ENCODE data around the gene VAMP3.
"Not testable (repeated sequence)": the region's sequence is repeated elsewhere in the genome, so short reads cannot be mapped to it uniquely, and the experiment has no call there.

VAMP3 gene

GRCh38 chr1:7781923-7782495 is 10.9 kb downstream of the VAMP3 start:
- no peak overlapping the region for H3K27ac Mint-ChIP-seq
- no peak for ATAC-seq
- no peak overlapping the region for H3K4me3 Mint-ChIP-seq
- no peaks in the 10 kb centered on the region for H3K27me3 Mint-ChIP-seq
- H3K36me3 Mint-ChIP-seq (ENCODE audit: low read depth) = peaks cover 15% of the 10 kb centered on the region
- DNase-seq = peak; percentile 26
- H3K9me3 Mint-ChIP-seq = no peaks in the 10 kb centered on the region
- peaks cover 26% of the 10 kb centered on the region for H3K4me1 Mint-ChIP-seq

DNA sequence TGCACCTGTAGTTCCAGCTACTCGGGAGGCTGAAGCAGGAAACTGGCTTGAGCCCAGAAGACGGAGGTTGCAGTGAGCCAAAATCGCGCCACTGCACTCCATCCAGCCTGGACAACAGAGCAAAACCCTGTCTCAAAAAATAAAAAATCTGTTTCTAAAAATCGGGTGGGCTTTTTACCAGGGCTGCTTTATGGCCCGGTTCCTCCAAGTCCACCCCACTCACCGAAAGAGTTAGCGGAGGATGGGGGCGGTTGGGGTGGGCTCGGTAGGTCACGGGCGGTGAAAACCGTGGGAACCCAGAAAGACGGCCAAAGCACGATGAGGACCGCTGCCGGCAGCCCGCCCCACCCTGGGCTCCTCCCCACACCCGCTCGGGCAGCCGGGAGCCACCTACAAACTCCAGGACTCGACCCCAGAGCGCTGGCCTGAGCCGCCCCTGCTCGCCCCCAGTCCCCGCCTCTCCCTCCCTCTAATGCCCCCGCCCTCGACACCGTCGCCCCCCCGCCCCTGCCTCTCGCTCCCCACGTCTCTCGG is 12.1 kb downstream of the VAMP3 start:
- DNase-seq (peak; percentile 54), ATAC-seq (no peak)
- H3K4me3 Mint-ChIP-seq = peak overlapping the region; percentile 66
- peaks cover 26% of the 10 kb centered on the region for H3K4me1 Mint-ChIP-seq
- H3K9me3 Mint-ChIP-seq = no peaks in the 10 kb centered on the region
- H3K36me3 Mint-ChIP-seq (ENCODE audit: low read depth) = peaks cover 17% of the 10 kb centered on the region
- no peaks in the 10 kb centered on the region for H3K27me3 Mint-ChIP-seq
- no peak overlapping the region for H3K27ac Mint-ChIP-seq

DNA sequence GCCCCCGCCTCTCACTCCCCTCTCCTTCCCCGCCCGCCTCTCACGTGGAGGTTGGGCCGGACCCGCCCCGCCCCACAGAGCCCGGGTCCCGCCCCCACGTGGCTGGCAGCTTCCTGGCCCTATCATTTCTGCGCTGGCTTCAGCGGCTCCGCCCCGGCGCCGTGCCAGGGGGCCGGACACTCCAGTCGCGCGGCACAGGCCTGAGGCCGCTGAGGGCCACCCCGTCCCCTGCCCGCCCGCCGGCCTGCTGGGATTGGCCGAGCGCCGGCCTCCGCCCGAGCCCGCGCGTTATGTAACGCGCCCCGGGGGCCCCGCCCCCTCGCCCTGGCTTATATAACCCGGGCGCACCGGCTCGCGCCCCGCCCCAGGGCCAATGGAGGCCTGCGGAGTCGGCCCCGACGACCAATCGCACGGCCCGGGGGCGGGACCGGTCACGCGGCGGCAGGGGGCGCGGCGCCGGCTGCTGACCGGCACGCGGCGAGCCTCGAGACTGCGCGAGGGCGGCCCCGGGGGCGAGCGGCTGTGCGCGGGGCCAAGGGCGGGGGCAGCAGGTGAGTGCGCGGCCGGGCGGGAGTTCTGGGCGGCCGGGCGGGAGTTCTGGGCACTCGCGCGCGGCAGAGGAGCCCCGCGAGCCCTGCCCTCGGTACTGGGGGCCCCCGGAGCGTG is 12.9 kb downstream of the VAMP3 start, which contains the start of gene PER3:
Gene PER3 (plus strand): TSS at position 466 of the 666 bp plus-strand sequence. CDS start 587 bp downstream, outside the sequence.
- DNase-seq (peak; percentile 89), ATAC-seq (peak; percentile 94)
- no peak within 1 kb of the TSS for H3K27ac Mint-ChIP-seq
- H3K36me3 Mint-ChIP-seq (ENCODE audit: low read depth) = peaks cover 16% of the 10 kb centered on the region
- H3K9me3 Mint-ChIP-seq = no peaks in the 10 kb centered on the region
- peak within 1 kb of the TSS; percentile 66 for H3K4me3 Mint-ChIP-seq
- H3K27me3 Mint-ChIP-seq = no peaks in the 10 kb centered on the region
- H3K4me1 Mint-ChIP-seq = peaks cover 26% of the 10 kb centered on the region

DNA sequence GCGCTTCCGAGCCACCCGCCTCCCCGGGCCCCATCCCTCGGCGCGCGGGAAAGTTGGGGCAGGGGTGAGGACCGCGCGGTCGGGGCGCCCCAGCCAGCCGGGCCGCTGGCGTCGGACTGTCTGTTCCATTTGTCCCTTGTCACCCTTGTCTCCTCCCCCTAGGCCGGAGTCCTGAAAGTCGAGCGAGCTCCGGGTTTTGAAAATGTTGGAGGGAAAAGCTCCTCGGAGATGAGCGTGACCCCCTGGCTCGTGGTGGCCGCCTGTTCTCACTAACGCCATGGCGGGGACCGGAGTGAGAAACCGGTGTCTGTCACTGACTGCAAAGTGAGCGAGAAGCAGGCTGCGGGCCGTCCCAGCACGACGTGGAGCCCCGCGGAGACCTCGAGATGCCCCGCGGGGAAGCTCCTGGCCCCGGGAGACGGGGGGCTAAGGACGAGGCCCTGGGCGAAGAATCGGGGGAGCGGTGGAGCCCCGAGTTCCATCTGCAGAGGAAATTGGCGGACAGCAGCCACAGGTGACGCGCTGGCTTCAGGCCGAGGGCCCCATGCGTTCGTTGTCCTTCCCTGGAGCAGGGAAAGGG is 13.5 kb downstream of the VAMP3 start:
- no peak for DNase-seq
- H3K27ac Mint-ChIP-seq = no peak overlapping the region
- H3K4me3 Mint-ChIP-seq = peak overlapping the region; percentile 19
- H3K36me3 Mint-ChIP-seq (ENCODE audit: low read depth) = peaks cover 22% of the 10 kb centered on the region
- no peak for ATAC-seq
- peaks cover 4% of the 10 kb centered on the region for H3K9me3 Mint-ChIP-seq
- no peaks in the 10 kb centered on the region for H3K27me3 Mint-ChIP-seq
- H3K4me1 Mint-ChIP-seq = peaks cover 26% of the 10 kb centered on the region

DNA sequence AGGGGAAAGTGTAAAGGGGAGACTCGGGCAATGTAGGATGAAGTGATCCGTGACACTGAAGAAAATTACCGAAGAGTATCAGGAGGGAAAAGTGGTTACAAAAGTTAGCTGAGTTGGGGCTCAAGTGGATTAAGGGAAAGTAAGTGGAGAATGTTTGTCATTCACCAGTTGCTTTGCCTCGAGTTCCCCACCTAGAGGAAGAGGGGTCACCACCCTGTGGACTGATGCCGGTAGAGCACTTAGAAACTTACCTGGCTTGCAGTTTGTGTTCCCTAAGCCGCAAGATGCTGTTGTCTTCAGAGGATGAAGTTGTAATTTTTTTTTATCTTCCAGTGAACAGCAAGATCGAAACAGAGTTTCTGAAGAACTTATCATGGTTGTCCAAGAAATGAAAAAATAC is 14.0 kb downstream of the VAMP3 start:
- Mint-ChIP-seq H3K27me3 (no peaks in the 10 kb centered on the region), H3K4me1 (peaks cover 26% of the 10 kb centered on the region), H3K9me3 (peaks cover 8% of the 10 kb centered on the region), H3K27ac (no peak overlapping the region), H3K36me3 (ENCODE audit: low read depth) (peaks cover 27% of the 10 kb centered on the region), H3K4me3 (peak overlapping the region; percentile 19)
- no peak for ATAC-seq
- no peak for DNase-seq

GRCh38 chr1:7786795-7787194 is 15.7 kb downstream of the VAMP3 start:
- H3K9me3 Mint-ChIP-seq = peaks cover 17% of the 10 kb centered on the region
- H3K4me1 Mint-ChIP-seq = peaks cover 20% of the 10 kb centered on the region
- H3K4me3 Mint-ChIP-seq = no peak overlapping the region
- ATAC-seq = no peak
- H3K27ac Mint-ChIP-seq = no peak overlapping the region
- no peaks in the 10 kb centered on the region for H3K27me3 Mint-ChIP-seq
- peaks cover 36% of the 10 kb centered on the region for H3K36me3 Mint-ChIP-seq (ENCODE audit: low read depth)
- no peak for DNase-seq

- H3K4me3 Mint-ChIP-seq = no peak overlapping the region
- H3K4me1 Mint-ChIP-seq = peaks cover 7% of the 10 kb centered on the region
- H3K27ac Mint-ChIP-seq = no peak overlapping the region
- peaks cover 41% of the 10 kb centered on the region for H3K36me3 Mint-ChIP-seq (ENCODE audit: low read depth)
- no peak for DNase-seq
- H3K27me3 Mint-ChIP-seq = no peaks in the 10 kb centered on the region
- no peak for ATAC-seq
- peaks cover 19% of the 10 kb centered on the region for H3K9me3 Mint-ChIP-seq
These were observed 18.7 kb downstream of the VAMP3 start for GRCh38 chr1:7789828-7790227.

DNA sequence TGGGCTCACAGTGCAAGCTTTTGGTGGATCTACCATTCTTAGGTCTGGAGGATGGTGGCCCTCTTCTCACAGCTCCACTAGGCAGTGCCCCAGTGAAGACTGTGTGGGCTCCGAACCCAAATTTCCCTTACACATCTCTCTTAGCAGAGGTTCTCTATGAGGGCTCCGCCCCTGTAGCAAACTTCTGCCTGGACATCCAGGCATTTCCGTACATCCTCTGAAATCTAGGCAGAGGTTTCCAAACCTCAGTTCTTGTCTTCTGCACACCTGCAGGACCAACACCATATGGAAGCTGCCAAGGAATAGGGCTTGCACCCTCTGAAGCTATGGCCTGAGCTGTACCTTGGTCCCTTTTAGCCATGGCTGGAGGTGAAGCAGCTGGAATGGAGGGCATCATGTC is 19.9 kb downstream of the VAMP3 start:
- Mint-ChIP-seq H3K36me3 (ENCODE audit: low read depth) (peaks cover 38% of the 10 kb centered on the region), H3K9me3 (peaks cover 19% of the 10 kb centered on the region)
- not testable (repeated sequence) for H3K27me3 Mint-ChIP-seq, H3K4me3 Mint-ChIP-seq, H3K4me1 Mint-ChIP-seq, ATAC-seq, DNase-seq, H3K27ac Mint-ChIP-seq

DNA sequence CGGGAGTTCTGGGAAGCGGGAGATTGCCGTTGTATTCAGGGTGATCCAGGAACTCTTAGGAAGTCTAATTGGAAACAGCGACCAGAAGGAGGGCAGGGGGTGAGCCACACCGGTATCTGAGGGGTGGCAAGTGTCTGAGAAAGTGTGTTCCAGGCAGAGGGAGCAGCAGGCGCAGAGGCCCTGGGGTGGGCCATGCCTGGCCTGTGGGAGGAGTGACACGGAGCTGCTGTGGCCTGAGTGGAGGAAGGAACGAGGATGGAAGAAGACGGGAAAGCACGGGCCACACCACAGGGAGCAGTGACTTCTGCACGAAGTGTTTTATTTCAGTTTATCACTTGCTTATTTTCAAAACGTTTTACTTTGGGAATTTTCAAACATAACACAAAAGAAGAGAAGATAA is 24.3 kb downstream of the VAMP3 start:
- Mint-ChIP-seq H3K36me3 (ENCODE audit: low read depth) (peaks cover 18% of the 10 kb centered on the region), H3K9me3 (peaks cover 9% of the 10 kb centered on the region), H3K27me3 (no peaks in the 10 kb centered on the region), H3K27ac (no peak overlapping the region), H3K4me3 (no peak overlapping the region), H3K4me1 (no peaks in the 10 kb centered on the region)
- no peak for DNase-seq
- ATAC-seq = no peak

DNA sequence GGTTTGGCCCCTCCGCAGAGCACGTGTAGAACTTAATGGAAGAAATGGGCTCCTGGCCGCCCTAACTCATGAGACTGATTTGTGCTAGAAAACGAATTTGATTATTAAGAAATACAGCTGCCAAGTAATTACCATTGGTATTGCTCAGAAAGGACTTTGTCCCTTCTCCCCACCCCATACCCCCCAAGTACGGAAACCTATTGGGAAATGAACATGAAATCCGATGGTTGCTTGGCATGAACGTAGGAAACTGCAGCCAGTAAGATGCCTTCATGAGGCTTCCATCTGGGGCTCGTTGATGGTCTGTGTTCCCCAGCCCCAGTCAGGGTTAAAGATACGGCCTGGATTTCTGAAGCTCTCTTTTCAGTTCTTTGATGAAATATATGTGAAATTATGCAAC is 34.4 kb downstream of the VAMP3 start:
- no peaks in the 10 kb centered on the region for H3K27me3 Mint-ChIP-seq
- no peak for ATAC-seq
- no peak overlapping the region for H3K27ac Mint-ChIP-seq
- peaks cover 10% of the 10 kb centered on the region for H3K36me3 Mint-ChIP-seq (ENCODE audit: low read depth)
- no peak for DNase-seq
- peaks cover 1% of the 10 kb centered on the region for H3K4me1 Mint-ChIP-seq
- H3K4me3 Mint-ChIP-seq = no peak overlapping the region
- H3K9me3 Mint-ChIP-seq = no peaks in the 10 kb centered on the region

DNA sequence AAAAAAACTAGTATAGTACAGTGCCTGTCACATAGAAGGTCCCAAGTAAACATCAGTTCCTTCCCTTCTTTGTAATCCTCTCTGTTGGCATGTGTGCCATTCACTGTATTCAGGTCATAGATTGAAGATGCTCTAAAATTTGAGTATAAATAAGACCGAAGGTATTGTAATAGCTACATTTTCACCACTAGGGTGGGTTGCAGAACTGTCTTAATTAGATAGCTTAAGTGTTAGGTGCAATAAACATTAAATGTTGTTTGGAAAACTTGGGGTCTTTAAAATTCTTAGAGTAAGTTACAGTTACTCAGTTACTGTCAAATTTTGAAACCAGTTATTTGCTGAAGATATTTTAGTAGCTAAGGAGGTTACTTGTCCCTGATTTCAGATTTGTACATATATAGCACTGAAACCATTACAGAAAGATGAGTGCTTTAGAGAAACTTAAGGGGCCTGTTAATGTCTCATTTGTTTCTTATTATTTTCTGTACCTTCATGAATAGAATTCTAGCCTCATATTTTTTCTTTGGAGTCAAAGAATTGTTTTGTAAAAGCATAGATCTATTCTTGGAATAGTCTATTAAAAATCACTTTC is 37.3 kb downstream of the VAMP3 start:
- ATAC-seq (peak; percentile 49), DNase-seq (no peak)
- no peak overlapping the region for H3K27ac Mint-ChIP-seq
- H3K9me3 Mint-ChIP-seq = peaks cover 6% of the 10 kb centered on the region
- peaks cover 1% of the 10 kb centered on the region for H3K4me1 Mint-ChIP-seq
- H3K27me3 Mint-ChIP-seq = no peaks in the 10 kb centered on the region
- H3K4me3 Mint-ChIP-seq = no peak overlapping the region
- H3K36me3 Mint-ChIP-seq (ENCODE audit: low read depth) = peaks cover 15% of the 10 kb centered on the region

GRCh38 chr1:7809742-7810141 is 38.6 kb downstream of the VAMP3 start:
- Mint-ChIP-seq H3K27me3 (no peaks in the 10 kb centered on the region), H3K9me3 (peaks cover 16% of the 10 kb centered on the region), H3K36me3 (ENCODE audit: low read depth) (peaks cover 23% of the 10 kb centered on the region), H3K4me1 (peaks cover 1% of the 10 kb centered on the region), H3K27ac (no peak overlapping the region), H3K4me3 (no peak overlapping the region)
- ATAC-seq = no peak
- DNase-seq = no peak

DNA sequence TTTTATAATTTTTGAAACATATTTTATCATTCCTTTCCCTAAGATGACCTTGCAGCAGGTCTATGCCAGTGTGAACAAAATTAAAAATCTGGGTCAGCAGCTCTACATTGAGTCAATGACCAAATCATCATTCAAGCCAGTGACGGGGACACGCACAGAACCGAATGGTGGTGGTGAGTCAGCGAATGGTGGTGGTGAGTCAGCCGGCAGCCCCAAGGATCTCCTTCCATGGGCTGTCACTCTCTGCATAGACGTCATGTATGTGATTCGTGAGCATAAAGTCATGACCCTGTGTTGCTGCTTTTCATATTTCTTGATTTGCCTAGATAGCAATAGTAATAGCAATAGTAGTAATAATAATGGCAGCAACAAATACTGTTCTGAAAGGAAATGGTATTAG is 39.3 kb downstream of the VAMP3 start:
- Mint-ChIP-seq H3K27ac (no peak overlapping the region), H3K4me3 (no peak overlapping the region), H3K9me3 (peaks cover 16% of the 10 kb centered on the region), H3K4me1 (peaks cover 1% of the 10 kb centered on the region), H3K27me3 (no peaks in the 10 kb centered on the region), H3K36me3 (ENCODE audit: low read depth) (peaks cover 21% of the 10 kb centered on the region)
- DNase-seq (peak; percentile 29), ATAC-seq (peak; percentile 79)

DNA sequence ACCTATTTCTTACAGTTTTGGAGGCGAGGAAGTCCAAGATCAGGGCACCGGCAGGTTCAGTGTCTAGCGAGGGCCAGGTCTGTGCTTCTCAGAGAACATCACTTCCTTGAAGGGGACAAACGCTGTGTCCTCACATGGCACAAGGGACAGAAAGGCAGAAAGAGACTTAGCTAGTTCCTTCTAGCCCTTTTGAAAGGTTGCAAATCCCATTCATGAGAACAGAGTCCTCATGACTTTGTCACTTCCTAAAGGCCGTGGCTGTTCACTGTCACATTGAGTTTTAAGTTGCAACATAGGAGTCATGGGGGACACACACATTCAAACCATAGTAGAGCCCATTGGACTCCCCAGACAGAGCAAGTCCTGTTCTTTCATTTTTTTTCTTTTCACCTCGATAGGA is 40.4 kb downstream of the VAMP3 start:
- DNase-seq = no peak
- Mint-ChIP-seq H3K27me3 (no peaks in the 10 kb centered on the region), H3K4me3 (no peak overlapping the region), H3K36me3 (ENCODE audit: low read depth) (peaks cover 22% of the 10 kb centered on the region), H3K27ac (no peak overlapping the region), H3K9me3 (peaks cover 16% of the 10 kb centered on the region), H3K4me1 (peaks cover 1% of the 10 kb centered on the region)
- ATAC-seq = no peak
